SJSA1 (cell line): ENCODE data around the gene ACY1. TPM values are rescaled to one million over a fixed set of nuclear protein-coding genes. Genes with fewer than 3 reads are reported as not detected.

Experiments
- DNase-seq, 2 experiments: peaks; one replicate each; pipeline ENCODE4 v3.0.0-alpha.2; 2015 to 2020; ENCODE audit warnings: low spot score in 2 of 2, low read depth in 1 of 2
- H3K27ac ChIP-seq: fragments of 250-450 bp; sonication (Bioruptor Pico); 2 replicates; pipeline ENCODE4 v1.5.1; 2020; ENCODE audit warnings: mild to moderate bottlenecking, moderate library complexity
- H3K27me3 ChIP-seq: fragments of 250-450 bp; sonication (Bioruptor Pico); replicated peaks from 2 replicates; pipeline ENCODE4 v1.5.1; 2020; ENCODE audit warnings: mild to moderate bottlenecking, moderate library complexity
- H3K36me3 ChIP-seq: fragments of 250-450 bp; sonication (Bioruptor Pico); 2 replicates; pipeline ENCODE4 v1.5.1; 2020; ENCODE audit warnings: mild to moderate bottlenecking
- H3K4me1 ChIP-seq: fragments of 250-450 bp; sonication (Bioruptor Pico); replicated peaks from 2 replicates; pipeline ENCODE4 v1.6.1; 2021; ENCODE audit warnings: mild to moderate bottlenecking
- H3K4me3 ChIP-seq: fragments of 250-450 bp; sonication (Bioruptor Pico); 2 replicates; pipeline ENCODE4 v1.5.1; 2020; ENCODE audit warnings: mild to moderate bottlenecking
- H3K9me3 ChIP-seq: fragments of 250-450 bp; sonication (Bioruptor Pico); replicated peaks from 2 replicates; pipeline ENCODE4 v1.5.1; 2020; ENCODE audit warnings: mild to moderate bottlenecking
- total RNA-seq: library from RNA; depleted of rRNA; stranded (reverse); fragments of >200 nt; shearing (Covaris generic); gene quantifications from 2 replicates; pipeline ENCODE4 v1.2.3, GENCODE V29; 2014; rRNA removed

The ACY1 gene
- 11.0 and 19.0 TPM in 2 replicates for total RNA-seq

GRCh38 chr3:51982838-51983577 is at the start of gene ACY1:
Gene ACY1, plus strand, starts transcription at chr3:51983535. Its CDS starts 530 bp downstream, at chr3:51984065.
- peaks cover 22% of the 10 kb centered on the region for H3K4me1 ChIP-seq
- H3K36me3 ChIP-seq: peaks cover 8% of the 10 kb centered on the region
- peak within 1 kb of the TSS; percentile 54 for H3K4me3 ChIP-seq
- peak within 1 kb of the TSS; percentile 83 for H3K27ac ChIP-seq
- peak; percentile 76 to 83 for DNase-seq
- no peaks in the 10 kb centered on the region for H3K27me3 ChIP-seq
- H3K9me3 ChIP-seq: no peaks in the 10 kb centered on the region

GRCh38 chr3:51934139-51934850 is 49.0 kb upstream of the ACY1 start:
- peaks cover 54% of the 10 kb centered on the region for H3K36me3 ChIP-seq

GRCh38 chr3:51934991-51935885 is 48.1 kb upstream of the ACY1 start:
- no peak overlapping the region for H3K4me3 ChIP-seq
- H3K27me3 ChIP-seq: no peaks in the 10 kb centered on the region
- no peak overlapping the region for H3K27ac ChIP-seq
- no peaks in the 10 kb centered on the region for H3K9me3 ChIP-seq
- DNase-seq: peak in 1 of 2 experiments; percentile 31
- H3K36me3 ChIP-seq: peaks cover 54% of the 10 kb centered on the region
- no peaks in the 10 kb centered on the region for H3K4me1 ChIP-seq

More at GRCh38 chr3:51934139-51934850, 49.0 kb upstream of the ACY1 start:
- no peak overlapping the region for H3K4me3 ChIP-seq
- DNase-seq: no peak
- H3K4me1 ChIP-seq: no peaks in the 10 kb centered on the region
- no peak overlapping the region for H3K27ac ChIP-seq
- H3K27me3 ChIP-seq: no peaks in the 10 kb centered on the region
- no peaks in the 10 kb centered on the region for H3K9me3 ChIP-seq

GRCh38 chr3:51935886-51936755 is 47.2 kb upstream of the ACY1 start:
- Histone ChIP-seq H3K36me3 (peaks cover 54% of the 10 kb centered on the region), H3K4me1 (0 out of 2 replicates have a peak, but pooled peaks cover 6% of the 10 kb centered on the region), H3K4me3 (no peak overlapping the region), H3K27me3 (no peaks in the 10 kb centered on the region), H3K27ac (no peak overlapping the region), H3K9me3 (no peaks in the 10 kb centered on the region)
- DNase-seq: peak in 1 of 2 experiments; percentile 30

GRCh38 chr3:51937014-51937413 is 46.3 kb upstream of the ACY1 start:
- Histone ChIP-seq H3K27ac (no peak overlapping the region), H3K4me3 (no peak overlapping the region), H3K36me3 (peaks cover 54% of the 10 kb centered on the region), H3K9me3 (no peaks in the 10 kb centered on the region), H3K27me3 (no peaks in the 10 kb centered on the region), H3K4me1 (0 out of 2 replicates have a peak, but pooled peaks cover 6% of the 10 kb centered on the region)
- DNase-seq: peak in 1 of 2 experiments; percentile 43

GRCh38 chr3:51937611-51938450 is 45.5 kb upstream of the ACY1 start:
- H3K36me3 ChIP-seq: peaks cover 53% of the 10 kb centered on the region
- H3K9me3 ChIP-seq: no peaks in the 10 kb centered on the region
- H3K27me3 ChIP-seq: no peaks in the 10 kb centered on the region
- DNase-seq: peak in 1 of 2 experiments; percentile 35
- peaks cover 14% of the 10 kb centered on the region for H3K4me1 ChIP-seq
- no peak overlapping the region for H3K4me3 ChIP-seq
- no peak overlapping the region for H3K27ac ChIP-seq

GRCh38 chr3:51938780-51939425 is 44.4 kb upstream of the ACY1 start:
- H3K9me3 ChIP-seq: no peaks in the 10 kb centered on the region
- peaks cover 21% of the 10 kb centered on the region for H3K4me1 ChIP-seq
- H3K36me3 ChIP-seq: peaks cover 47% of the 10 kb centered on the region
- no peak for DNase-seq
- no peaks in the 10 kb centered on the region for H3K27me3 ChIP-seq
- no peak overlapping the region for H3K27ac ChIP-seq
- no peak overlapping the region for H3K4me3 ChIP-seq

- peak overlapping the region; percentile 58 for H3K4me3 ChIP-seq
- no peak for DNase-seq
- no peaks in the 10 kb centered on the region for H3K9me3 ChIP-seq
- H3K27ac ChIP-seq: no peak overlapping the region
- H3K27me3 ChIP-seq: no peaks in the 10 kb centered on the region
- peaks cover 28% of the 10 kb centered on the region for H3K36me3 ChIP-seq
- H3K4me1 ChIP-seq: peaks cover 21% of the 10 kb centered on the region
Observed at GRCh38 chr3:51940648-51941462, 42.5 kb upstream of the ACY1 start.

- Histone ChIP-seq H3K4me3 (peak overlapping the region; percentile 58), H3K27me3 (no peaks in the 10 kb centered on the region), H3K27ac (no peak overlapping the region), H3K36me3 (peaks cover 22% of the 10 kb centered on the region), H3K9me3 (no peaks in the 10 kb centered on the region), H3K4me1 (peaks cover 21% of the 10 kb centered on the region)
- no peak for DNase-seq
Observed at GRCh38 chr3:51941463-51941797, 41.9 kb upstream of the ACY1 start.

- no peaks in the 10 kb centered on the region for H3K27me3 ChIP-seq
- peak; percentile 98 to 99 for DNase-seq
- peaks cover 21% of the 10 kb centered on the region for H3K4me1 ChIP-seq
- H3K9me3 ChIP-seq: no peaks in the 10 kb centered on the region
- H3K27ac ChIP-seq: peak within 1 kb of the TSS; percentile 87
- H3K4me3 ChIP-seq: peak within 1 kb of the TSS; percentile 58
- H3K36me3 ChIP-seq: peaks cover 16% of the 10 kb centered on the region
Observed at GRCh38 chr3:51941798-51942602, 41.3 kb upstream of the ACY1 start, which contains the start of the genes PARP3 and RRP9. Gene PARP3, plus strand, starts transcription at chr3:51942363. Its CDS starts 993 bp downstream, at chr3:51943356. Gene RRP9, minus strand, starts transcription at chr3:51941904. Its CDS starts 37 bp downstream, at chr3:51941867.
